HG03280 (cell line): ENCODE data around the gene PDXP.
"Not testable (repeated sequence)": the region's sequence is repeated elsewhere in the genome, so short reads cannot be mapped to it uniquely, and the experiment has no call there.

Experiments used
- ATAC-seq: cut with Tn5 transposase; IDR thresholded peaks from one replicate; pipeline ENCODE4 v1.9.1; 2021; ENCODE audit warnings: mild to moderate bottlenecking, moderate library complexity; ENCODE audit not compliant: unreplicated experiment

The PDXP gene

DNA sequence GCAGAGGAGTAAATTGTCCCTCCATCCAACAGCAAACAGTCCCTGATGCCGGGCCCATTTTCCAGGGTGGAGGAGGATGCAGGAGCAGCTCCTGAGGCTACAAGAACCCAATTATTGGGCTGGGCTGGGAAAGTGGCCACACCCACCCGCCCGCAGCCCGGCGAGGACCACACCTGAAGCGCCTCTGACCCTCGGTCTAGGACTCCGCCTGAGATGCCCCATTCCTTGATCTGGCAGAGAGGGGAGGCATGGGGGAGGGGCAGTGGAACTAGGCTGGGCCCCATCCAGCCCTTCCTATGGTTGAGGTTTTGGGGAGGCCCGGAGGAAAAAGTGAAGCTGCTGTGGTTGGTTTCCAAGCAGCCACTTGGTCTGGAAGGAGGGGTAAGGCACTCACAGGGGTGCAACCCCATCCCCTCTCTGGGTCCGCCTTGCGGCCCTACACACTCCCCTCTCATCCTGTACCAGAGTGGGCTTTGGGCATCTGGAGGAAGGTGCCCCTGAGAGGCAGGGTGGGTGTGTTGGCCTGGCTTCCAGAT lies 14.5 kb downstream of the PDXP start:
- no peak for ATAC-seq

DNA sequence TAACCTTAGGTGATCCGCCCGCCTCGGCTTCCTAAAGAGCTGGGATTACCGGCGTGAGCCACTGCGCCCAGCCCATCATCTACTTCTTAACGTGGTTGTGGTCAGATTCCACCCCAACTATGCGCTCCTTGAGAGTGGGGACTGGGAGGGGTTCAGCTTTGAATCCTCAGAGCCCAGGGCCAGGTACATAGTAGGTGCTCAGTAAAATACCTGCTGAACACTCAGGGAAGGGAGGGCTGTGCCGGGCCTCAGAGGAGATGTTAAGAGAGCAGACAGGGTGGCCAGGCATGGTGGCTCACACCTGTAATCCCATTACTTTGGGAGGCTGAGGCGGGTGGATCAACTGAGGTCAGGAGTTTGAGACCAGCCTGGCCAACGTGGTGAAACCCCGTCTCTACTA lies 15.7 kb downstream of the PDXP start:
- ATAC-seq, result no peak

DNA sequence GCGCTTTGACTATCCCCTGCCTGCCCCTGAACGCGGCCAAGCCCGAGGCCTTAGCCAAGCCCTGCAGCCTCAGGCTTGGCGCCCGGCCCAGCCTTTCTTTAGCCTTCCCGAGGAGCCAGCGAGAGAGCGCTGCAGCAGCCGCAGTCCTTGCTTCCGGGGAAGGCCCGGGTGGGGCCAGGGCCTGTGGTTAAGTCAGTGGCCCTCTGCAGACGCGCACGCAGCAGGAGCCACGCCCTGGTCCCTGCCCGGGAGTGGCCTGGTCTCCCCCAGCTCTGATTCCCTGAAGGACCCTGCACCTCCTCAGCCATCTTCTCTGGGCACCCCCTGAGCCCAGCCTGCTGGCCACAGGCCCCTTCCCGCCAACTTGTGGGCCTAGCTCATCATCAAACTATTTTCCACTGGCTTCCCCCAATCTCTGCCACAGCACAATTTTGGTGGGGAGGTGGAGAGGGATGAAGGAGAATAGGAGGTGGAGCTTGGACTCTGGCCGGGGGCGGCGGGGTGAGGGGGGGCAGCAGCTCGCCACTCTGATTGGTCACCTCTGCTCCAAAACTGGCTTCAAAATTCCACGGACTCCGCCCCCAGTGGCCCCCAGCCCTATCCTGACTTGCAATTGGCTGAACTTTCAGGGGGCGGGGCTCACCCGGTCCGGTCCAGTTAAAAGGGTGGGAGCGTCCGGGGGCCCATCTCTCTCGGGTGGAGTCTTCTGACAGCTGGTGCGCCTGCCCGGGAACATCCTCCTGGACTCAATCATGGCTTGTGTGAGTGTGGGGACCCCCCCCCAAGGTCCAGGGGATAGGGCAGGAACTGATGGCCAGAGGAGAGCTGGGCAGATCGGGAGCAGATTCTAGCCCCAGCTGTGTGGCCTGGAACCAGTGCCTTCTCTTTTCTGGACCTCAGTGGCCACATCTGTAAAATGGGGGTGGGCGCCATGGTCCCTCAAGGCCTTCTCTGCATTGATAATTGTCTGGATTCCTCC lies 16.7 kb downstream of the PDXP start, which contains the start of gene LGALS1:
Gene LGALS1, plus strand, starts transcription at position 686 of the 979 bp plus-strand sequence. Its CDS starts 67 bp downstream, at position 753.
- ATAC-seq, result peak; percentile 51

DNA sequence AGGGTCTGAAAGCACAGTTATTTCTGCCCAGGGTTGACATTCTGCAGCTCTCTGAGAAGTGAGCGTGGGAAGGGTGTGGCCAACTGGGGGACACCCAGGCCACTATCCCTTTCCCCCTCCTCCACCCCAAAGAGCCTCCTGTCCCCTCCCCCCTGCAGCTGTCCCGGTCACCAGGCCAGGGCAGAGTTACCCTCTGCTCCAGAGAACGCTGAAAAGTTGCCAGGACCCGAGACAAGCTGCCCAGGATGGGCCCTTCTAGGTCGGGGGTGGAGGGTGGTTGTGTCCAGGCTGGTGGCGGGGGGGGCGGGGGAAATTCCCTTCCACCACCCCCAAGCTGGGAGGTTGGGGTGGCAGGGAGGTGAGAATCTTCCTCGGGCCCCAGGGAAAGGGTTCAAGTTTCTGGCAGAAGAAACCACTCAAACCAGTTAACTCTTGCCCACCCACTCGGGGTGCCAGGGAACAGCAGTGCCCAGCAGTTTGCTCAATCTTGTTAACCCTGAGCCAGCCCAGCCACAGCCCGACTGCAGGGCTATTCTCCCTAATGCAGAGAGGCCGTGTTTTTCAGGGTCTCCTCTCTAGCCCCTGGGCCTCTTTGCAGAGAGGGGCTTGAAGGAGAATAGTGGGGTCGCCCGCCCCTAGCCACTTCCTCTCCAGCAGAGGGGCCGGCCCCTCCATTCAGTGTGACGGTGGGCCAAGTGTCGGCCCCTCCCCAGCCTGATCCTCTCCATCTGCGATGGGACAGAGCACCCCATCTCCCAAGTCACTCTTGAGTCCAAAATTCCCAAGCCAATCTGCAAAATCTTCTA lies 17.6 kb downstream of the PDXP start:
- no peak for ATAC-seq

DNA sequence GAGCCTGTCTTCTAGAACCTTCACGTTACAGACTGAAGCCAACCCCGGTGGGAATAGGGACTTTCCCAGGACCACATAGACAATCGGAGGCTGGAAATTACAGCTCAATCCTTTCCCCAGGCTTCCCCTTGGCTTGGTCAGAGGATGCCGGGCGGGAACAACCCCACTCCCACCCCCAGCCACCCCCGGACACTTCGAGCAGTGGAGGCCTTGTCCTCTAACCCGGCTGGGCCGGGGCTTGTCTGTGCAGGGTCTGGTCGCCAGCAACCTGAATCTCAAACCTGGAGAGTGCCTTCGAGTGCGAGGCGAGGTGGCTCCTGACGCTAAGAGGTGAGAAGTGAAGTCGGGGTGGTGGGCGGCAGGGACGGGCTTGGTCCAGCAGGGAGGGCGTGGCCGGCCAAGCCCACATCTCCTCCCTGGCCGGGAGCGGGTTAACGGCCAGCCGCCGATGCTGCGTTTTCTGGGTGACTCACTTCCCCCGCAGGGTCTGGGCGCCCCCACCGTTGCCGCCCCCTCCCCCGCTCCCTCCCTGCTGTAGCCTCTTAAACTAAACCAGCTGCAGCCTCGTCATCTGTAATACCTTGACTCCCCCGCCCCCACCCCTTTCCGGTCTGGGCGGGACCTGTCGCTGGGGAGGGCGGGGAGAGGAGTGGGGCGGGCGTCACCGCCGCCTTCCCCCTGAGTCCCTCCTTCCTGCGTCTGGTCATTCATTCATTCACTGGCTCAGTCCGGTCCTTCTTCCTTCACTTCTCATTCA lies 18.4 kb downstream of the PDXP start:
- peak; percentile 53 for ATAC-seq

DNA sequence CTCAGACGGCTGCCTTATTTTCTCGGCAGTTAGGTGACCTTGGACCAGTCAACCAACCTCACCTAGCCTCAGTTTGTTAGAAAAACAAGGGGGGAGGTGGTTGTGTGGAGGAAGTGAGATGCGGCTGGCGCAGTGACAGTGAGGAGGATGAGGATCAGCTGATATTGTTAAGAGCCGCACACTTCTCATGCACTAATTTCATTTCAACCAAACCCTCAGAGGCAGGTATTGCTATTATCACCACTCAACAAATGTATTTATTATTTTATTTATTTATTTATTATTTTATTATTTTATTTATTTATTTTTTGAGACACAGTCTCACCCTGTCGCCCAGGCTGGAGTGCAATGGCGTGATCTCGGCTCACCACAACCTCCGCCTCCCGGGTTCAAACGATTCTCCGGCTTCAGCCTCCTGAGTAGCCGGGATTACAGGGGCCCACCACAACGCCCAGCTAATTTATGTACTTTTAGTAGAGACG lies 19.0 kb downstream of the PDXP start:
- ATAC-seq, result no peak

DNA sequence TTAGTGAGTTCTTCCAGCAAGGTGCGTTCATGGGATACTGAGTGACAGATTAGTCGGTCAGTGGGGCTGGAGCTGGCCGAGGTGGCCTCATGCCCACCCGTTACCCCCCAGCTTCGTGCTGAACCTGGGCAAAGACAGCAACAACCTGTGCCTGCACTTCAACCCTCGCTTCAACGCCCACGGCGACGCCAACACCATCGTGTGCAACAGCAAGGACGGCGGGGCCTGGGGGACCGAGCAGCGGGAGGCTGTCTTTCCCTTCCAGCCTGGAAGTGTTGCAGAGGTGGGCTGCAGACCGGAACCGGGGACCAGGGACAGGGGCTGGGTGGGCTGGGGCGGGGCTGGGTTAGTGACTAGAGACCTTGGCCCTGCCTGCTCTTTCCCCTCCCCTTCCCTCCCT lies 19.8 kb downstream of the PDXP start:
- no peak for ATAC-seq

DNA sequence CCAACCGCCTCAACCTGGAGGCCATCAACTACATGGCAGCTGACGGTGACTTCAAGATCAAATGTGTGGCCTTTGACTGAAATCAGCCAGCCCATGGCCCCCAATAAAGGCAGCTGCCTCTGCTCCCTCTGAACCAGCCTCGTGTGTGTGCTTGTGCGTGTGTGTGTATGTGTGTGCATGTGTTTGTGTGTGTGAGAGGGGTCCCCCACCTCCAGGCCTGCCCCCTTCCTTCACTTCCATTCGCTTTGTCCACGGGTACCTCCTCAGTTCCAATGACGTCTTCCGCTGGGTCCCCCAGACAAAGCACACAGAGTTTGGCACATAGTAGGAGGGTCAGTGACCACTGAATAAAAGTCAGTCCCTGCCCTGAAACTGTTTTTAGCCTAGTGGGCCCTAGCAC lies 21.1 kb downstream of the PDXP start:
- ATAC-seq, result no peak

DNA sequence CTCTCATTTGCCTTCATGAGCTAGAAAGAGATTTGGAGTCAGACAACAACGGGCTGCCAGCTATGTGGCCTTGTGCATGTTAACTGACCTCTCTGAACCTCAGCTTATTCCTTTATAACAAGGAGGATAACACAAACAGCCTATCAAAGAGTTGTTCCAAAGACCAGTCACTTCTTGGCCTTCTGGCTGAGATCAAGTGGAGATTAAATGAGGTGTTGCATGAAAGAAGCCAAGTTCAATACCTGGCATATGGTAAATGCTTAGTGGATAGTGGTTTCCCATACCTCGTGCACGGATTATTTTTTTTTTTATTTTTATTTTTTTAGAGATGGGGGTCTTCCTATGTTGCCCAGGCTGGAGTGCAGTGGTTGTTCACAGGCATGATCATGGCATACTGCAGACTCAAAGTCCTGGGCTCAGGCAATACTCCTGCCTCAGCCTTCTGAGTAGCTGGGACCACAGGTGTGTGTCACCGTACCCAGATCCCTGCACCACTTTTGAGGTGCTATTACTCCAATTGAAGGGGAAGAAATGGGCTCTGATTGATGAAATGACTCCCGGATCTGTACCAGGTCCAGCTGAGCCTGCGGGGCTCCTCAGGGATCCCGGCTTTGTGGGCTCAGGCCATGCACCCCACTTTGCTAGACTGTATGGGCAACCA lies 21.8 kb downstream of the PDXP start:
- ATAC-seq, result no peak

DNA sequence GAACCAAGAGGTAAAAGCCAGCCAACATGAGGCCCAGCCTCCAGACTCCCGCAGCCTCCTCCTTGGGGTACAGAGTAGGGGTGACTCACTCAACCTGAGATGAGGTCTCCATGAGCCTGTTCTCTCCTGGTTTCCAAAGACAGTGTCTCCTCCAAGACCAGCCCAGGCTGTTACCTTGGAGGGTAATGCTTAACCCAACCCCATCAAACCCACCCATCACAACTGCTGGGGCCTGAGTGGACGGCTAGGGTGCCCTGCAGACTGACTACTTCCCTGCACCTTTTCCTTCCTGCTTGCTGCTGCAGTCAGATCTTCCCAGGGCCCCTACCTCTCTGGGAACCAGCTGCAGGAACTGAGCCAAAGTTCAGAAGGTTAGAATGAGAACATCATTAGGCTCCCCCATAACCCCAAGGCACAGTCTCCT lies 22.5 kb downstream of the PDXP start:
- no peak for ATAC-seq

DNA sequence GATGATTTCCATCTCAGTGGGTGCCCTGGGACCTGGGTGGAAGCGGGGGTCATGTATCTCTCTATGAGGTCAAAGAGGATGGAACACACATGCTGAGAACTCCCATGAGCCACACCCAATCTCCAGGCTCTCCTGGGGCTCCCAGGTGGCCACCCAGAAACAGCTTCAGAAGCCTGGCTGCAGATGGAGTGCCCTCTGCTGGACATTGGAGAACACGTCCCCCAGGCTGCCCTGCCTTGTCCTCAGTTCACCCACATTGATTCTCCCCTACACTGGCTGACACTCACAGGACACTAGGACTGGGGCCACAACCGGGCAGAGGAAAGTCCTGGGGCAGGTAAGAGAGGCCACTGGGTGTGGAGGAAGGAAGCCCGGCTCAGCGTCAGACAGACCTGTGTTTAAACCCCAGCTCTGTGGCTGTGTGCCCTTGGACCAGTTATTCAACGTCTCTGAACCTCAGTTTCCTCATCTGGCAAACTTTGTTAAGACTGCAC lies 23.1 kb downstream of the PDXP start:
- no peak for ATAC-seq

DNA sequence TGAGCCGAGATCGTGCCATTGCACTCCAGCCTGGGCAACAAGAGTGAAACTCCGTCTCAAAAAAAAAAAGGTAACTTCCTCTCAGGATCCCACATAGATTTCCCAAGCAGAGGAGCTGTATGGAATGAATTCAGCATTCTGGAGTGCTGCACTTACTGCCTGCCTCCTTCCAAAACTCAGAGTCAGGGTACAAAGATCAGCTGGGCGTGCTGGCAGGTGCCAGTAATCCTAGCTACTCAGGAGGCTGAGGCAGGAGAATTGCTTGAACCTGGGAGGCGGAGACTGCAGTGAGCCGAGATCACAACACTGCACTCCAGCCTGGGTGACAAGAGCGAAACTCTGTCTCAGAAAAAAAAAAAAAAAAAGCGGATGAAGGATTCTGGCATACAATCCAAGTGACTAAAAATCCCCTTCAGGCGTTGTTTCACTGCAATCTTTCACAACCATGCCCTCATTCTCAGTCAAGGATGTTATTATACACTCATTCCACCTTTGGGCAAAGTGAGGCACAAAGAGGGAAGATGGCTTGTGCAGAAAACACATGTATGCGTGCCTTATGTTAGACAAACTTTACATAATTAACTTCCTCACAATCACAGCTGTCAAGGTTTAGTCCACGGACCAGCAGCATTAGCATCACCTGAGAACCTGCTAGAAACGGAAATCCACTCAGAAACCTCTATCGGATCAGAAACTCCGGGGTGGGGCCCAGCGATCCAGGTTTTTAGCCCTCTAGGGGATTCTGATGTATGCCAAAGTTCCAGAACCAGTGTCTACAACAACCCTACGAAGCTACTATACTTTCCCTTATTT lies 26.5 kb downstream of the PDXP start:
- ATAC-seq, result no peak

DNA sequence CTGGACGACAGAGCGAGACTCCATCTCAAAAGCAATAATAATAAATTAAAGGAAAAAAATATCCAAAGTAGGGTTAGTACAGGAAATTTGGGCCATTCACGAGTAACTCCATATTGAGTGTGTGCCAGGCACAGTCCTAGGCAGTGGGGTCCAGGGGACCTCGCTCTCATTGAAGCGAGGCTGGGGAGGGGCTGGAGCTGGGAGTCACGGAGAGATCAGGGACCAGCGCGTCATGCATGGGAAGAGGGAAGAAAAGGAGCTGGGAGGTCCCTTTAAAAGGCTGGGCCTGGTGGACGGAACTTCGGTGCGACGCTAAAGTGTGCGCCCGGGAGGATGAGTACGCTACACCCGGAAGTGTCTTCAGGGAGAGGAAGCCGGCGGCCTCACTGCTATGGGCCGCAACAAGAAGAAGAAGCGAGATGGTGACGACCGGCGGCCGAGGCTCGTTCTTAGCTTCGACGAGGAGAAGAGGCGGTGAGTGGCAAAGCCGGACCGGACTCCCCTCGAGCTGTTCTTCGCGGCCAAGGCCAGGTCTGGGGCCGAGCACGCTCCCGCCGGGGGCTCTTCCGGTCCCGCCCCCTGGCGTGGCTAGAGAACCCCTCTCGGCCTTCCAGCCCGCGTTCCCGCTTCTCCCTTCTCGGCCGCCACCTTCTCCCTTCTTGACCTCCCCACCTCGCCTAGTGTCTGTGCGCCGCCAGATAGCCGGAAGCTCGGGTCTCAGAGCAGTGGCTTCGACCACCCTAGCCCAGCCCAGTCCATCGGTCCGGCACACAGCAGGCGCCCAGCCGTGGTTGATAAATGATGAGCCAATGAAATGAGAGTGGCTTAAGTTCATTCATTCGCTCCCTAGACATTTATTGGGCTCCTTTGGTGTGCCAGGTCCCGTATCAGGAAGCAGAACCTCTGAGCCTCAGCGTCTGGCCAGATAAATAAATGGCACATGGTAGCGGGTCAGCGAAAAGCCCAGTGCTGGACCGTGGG lies 27.8 kb downstream of the PDXP start, which contains the start of gene NOL12:
Gene NOL12, plus strand, starts transcription at position 342 of the 981 bp plus-strand sequence. Its CDS starts 50 bp downstream, at position 392.
- peak; percentile 79 for ATAC-seq

DNA sequence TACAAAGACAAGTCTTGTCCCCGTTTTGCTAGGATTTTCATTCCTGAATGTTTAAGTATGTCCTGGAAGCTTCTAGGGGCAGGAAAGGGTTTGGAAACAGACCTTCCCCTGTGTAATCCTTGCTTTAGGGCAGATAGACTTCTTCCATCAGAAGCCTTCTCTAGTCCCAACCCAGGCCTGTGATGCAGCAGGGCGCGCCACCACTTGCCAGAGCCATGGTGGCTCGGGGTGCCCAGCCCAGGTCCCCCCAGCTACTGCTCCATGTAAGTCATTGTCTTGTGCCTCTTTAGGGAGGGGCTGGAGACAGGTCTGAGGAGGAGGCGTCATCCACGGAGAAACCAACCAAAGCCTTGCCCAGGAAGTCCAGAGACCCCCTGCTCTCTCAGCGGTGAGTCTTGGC lies 31.9 kb downstream of the PDXP start:
- ATAC-seq, result no peak

DNA sequence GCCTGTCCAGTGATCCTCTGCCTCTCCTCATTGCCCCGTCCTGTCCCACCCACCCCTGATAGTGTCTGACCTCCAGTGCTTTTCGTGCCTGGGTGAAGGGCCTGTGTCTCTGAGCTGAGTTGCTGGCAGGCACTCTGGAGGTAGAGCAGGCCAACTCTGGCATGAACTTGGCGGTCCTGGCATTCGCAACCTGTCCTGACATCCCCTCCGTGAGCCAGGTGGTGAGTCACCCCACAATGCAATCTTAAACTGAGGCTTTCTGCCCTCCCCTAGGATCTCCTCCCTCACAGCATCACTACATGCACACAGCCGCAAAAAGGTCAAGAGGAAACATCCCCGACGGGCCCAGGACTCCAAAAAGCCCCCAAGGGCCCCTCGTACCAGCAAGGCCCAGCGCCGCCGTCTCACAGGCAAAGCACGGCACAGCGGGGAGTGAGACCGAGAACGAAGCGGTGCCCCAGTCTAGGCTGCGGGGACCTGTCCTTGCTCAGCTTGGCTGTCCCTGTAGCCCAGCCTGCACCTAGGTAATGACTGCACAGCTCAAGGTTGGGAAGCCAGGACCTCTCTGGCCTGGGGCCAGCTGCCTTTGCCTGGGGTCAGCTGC lies 32.5 kb downstream of the PDXP start:
- ATAC-seq, result no peak

DNA sequence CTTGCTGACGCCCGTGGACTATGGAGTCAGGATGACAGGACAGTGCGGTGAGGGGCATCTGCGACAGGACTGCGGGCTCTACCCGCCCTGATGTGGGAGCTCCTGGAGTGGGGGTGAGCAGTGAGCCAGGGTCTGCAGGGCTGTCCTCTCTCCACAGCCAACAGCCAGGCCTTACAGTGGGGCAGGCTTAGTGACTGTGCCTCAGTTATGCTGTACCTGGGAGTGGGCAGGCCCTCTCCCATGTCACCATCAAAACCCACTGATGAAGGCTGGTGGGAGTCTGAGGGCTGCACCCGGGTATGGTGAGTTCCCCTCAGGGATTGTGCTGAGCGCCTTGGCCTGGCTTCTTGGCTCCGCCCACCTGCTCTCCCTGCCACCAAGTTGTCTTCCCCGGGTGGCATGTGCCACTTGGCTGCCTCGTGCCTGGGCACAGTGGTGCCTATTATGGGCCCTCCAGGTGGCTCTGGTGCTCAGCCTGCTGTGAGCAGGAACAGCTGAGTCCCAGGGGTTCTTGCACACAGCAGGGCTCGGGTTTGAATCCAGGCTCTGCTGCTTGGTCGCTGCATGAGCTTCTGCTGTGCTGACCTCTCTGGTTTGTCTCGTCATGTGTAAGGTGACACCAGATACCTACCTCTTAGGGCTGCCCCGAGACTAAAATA lies 34.2 kb downstream of the PDXP start:
- ATAC-seq, result no peak

DNA sequence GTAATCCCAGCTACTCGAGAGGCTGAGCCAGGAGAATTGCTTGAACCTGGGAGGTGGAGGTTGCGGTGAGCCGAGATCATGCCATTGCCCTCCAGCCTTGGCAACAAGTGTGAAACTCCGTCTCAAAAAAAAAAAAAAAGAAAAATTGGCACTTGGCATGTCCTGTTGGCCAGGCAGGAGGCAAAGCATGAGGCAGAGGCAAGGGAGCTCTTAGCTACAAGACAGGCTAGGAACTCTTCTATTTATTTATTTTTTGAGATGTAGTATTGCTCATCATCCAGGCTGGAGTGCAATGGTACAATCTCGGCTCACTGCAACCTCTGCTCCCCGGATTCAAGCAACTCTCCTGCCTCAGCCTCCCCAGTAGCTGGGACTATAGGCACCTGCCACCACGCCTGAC lies 35.6 kb downstream of the PDXP start:
- ATAC-seq, result not testable (repeated sequence)
